GM12878 (cell line): Measurements from ENCODE around the gene IGSF22. TPM values are rescaled to one million over a fixed set of nuclear protein-coding genes. Genes with fewer than 3 reads are reported as not detected.

Source experiments
- ATF7 ChIP-seq: fragments of 450-650 bp; IDR thresholded peaks from 2 replicates; pipeline ENCODE4 v1.6.1; 2016; ENCODE audit warnings: low read depth, mild to moderate bottlenecking
- CHD2 ChIP-seq: IDR thresholded peaks from 2 replicates; pipeline ENCODE4 v1.6.1; 2011; ENCODE audit warnings: low read depth, low read length, improper control_type of control experiment, borderline replicate concordance
- DPF2 ChIP-seq: fragments of 450-650 bp; IDR thresholded peaks from 2 replicates; pipeline ENCODE4 v1.6.1; 2017; ENCODE audit warnings: mild to moderate bottlenecking
- E2F8 ChIP-seq: fragments of 450-650 bp; IDR thresholded peaks from 2 replicates; pipeline ENCODE4 v1.6.1; 2018; ENCODE audit warnings: mild to moderate bottlenecking, low read depth, moderate library complexity; ENCODE audit not compliant: partially characterized antibody
- ELK1 ChIP-seq: IDR thresholded peaks from 2 replicates; pipeline ENCODE4 v1.6.1; 2012; ENCODE audit warnings: low read depth, low read length, improper control_type of control experiment
- HDAC6 ChIP-seq: fragments of 200-600 bp; sonication (generic); IDR thresholded peaks from one replicate; pipeline ENCODE4 v1.8.0; 2017; ENCODE audit warnings: antibody characterized with exemption; ENCODE audit not compliant: unreplicated experiment
- JUND ChIP-seq: IDR thresholded peaks from 2 replicates; pipeline ENCODE4 v1.6.1; 2012; ENCODE audit warnings: low read depth, mild to moderate bottlenecking, low read length, improper control_type of control experiment, moderate library complexity
- PML ChIP-seq: IDR thresholded peaks from 2 replicates; pipeline ENCODE4 v1.6.1; 2012; ENCODE audit warnings: low read length, inconsistent platforms
- RELB ChIP-seq: fragments of 450-650 bp; IDR thresholded peaks from 2 replicates; pipeline ENCODE4 v1.6.1; 2017; ENCODE audit warnings: low read depth, mild to moderate bottlenecking, moderate library complexity
- SRF ChIP-seq, 2 experiments: IDR thresholded peaks; 2 replicates each; pipeline ENCODE4 v1.6.1; 2011; ENCODE audit warnings: low read depth in 2 of 2, low read length in 2 of 2, mild to moderate bottlenecking in 1 of 2, moderate library complexity in 1 of 2
- ZBED1 ChIP-seq: IDR thresholded peaks from 2 replicates; pipeline ENCODE4 v1.6.1; 2016; ENCODE audit warnings: borderline replicate concordance
- ZBTB33 ChIP-seq: fragments of 450-650 bp; IDR thresholded peaks from 2 replicates; pipeline ENCODE4 v1.6.1; 2017; ENCODE audit warnings: mild to moderate bottlenecking
- ZBTB4 ChIP-seq: fragments of 450-650 bp; formaldehyde crosslinking; IDR thresholded peaks from 2 replicates; pipeline ENCODE4 v1.4.0; 2022; ENCODE audit warnings: mild to moderate bottlenecking, moderate library complexity
- polyA plus RNA-seq, 11 experiments: library from polyadenylated mRNA; depleted of rRNA in 4 of 11; unstranded in 6 of 11; stranded (reverse) in 5 of 11; fragments of >200 nt; fragmentation: Nextera tagmentation in 4 of 11; fragmentation: Illumina TruSeq in 1 of 11; extraction: Ambion mirVana in 4 of 11; extraction: Trizol in 1 of 11; gene quantifications; 1 replicate in 1 of 11; 2 replicates in 10 of 11; pipeline versions ENCODE4 v1.2.1 to v1.2.3, GENCODE V29; 2011 to 2016; ENCODE audit warnings: inconsistent platforms in 2 of 11, missing spikeins in 2 of 11, low read depth in 1 of 11
- total RNA-seq, 4 experiments: library from RNA; depleted of rRNA in 3 of 4; stranded (reverse); fragments of >200 nt in 3 of 4; fragmentation: Illumina TruSeq in 1 of 4; extraction: Trizol in 1 of 4; gene quantifications; 2 replicates each; pipeline versions ENCODE4 v1.2.1 to v1.2.3, GENCODE V29; 2013 to 2021

The IGSF22 gene
- total and polyA plus RNA-seq, 10 of the 15 experiments (the other 5 are each of a cell fraction or from before 2014, with no cell fraction given), result 0.02 to 0.18 TPM; not detected in 8

- TF ChIP-seq RELB (peak; percentile 95), ATF7 (peak; percentile 82), ZBED1 (peak; percentile 37; the same call in 1 of the 2 replicates), ZBTB4 (CRISPR knock-in tag) (no peak), E2F8 (no peak), CHD2 (peak; percentile 85), JUND (peak; percentile 80; the same call in 1 of the 2 replicates), HDAC6 (no peak), SRF (IDR thresholded peaks at IDR 0.05; ENCODE audit: low read depth in 2 of 2, low read length in 2 of 2) (no peak), ELK1 (no peak), DPF2 (peak; percentile 96), PML (no peak), ZBTB33 (no peak)
These were observed 43.9 kb upstream of the IGSF22 start (continued) for GRCh38 chr11:18769802-18770456.
